HL-60/S4 (cell line): ENCODE data around the gene SHKBP1.

ENCODE experiments used
- in situ Hi-C: fragments of 300-500 bp; cut with MboI; formaldehyde crosslinking; loops from 2 replicates; pipeline ENCODE4 v1.14.3; 2022; ENCODE audit warnings: low sequenced_read_pairs

The SHKBP1 gene

GRCh38 chr19:40576585-40577451 is at the start of gene SHKBP1:
Gene SHKBP1, plus strand, starts transcription at chr19:40576873. Its CDS starts 27 bp downstream, at chr19:40576900.
- in situ Hi-C loops: no loop called here

DNA sequence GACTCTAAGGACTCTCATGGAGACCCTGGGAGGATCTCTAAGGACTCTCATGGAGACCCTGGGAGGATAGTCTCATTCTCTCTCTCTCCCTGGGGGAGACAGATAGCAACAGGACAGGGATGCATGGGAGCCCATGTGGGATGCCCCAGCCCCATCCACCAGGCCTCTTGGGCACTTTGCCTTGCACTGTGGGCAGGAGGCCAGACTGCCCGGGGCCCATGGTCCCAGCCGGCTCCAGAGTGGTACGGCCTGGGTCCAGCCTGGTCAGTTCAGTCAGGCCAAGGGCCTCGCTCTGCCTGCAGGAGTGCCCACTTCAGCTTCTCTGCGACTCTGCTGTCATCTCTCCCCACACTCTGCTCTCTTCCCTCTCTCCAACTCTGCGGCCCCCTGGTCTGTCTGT is 48.6 kb upstream of the SHKBP1 start:
- in situ Hi-C loops: loop anchor here (25.0 kb wide), 1 partner anchor 609 kb away; no protein-coding TSS in a partner anchor

DNA sequence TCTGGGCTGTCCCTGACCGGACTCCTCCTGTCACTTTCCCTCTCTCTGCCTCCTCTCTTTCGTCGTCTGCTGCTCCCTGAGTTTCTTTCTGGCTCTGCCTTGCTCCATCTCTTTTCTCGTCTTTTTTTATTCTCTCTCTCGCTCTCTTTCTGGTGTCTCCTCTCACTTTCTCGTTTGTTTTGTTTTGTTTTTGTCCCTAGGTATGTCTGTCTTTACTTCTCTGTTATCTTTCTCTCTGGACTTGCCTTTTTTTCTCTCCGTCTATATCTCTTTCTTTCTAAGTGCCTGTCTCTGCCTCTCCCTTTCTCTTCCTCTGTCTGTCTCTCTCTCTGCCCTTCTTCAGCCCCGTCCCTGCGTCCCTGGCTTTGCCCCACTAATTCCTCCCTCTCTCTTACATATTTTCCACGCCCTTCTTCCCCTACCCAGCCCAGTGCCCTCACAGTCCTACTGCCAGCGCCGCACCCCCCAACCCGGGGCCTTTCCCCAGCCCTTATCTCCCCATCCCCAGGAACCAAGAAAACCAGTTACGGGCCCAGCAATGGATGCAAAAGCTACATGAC is 48.1 kb upstream of the SHKBP1 start:
- in situ Hi-C loops: loop anchor here (25.0 kb wide), 1 partner anchor 609 kb away; no protein-coding TSS in a partner anchor

GRCh38 chr19:40529093-40529954 is 47.3 kb upstream of the SHKBP1 start:
- in situ Hi-C loops: loop anchor here (25.0 kb wide), 1 partner anchor 608 kb away; no protein-coding TSS in a partner anchor

- in situ Hi-C loops: loop anchor here (25.0 kb wide), 1 partner anchor 607 kb away; no protein-coding TSS in a partner anchor
Observed at GRCh38 chr19:40530091-40530901, 46.4 kb upstream of the SHKBP1 start.

GRCh38 chr19:40533508-40533907 is 43.2 kb upstream of the SHKBP1 start:
- in situ Hi-C loops: loop anchor here (25.0 kb wide), 1 partner anchor 604 kb away; no protein-coding TSS in a partner anchor

DNA sequence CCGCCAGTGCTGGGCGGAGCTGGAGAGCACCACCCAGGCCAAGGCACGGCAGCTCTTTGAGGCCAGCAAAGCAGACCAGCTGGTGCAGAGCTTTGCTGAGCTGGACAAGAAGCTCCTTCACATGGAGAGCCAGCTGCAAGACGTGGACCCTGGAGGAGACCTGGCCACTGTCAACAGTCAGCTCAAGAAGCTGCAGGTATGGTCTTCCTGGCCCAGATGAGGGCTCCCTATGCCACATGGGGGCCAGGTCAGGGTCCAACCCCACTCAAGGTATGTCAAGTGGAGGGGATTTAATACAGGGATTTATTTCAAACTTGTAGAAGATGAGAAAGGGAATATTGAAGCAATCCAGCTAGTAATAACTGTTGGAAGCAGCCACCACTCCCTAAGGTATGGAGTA is 42.5 kb upstream of the SHKBP1 start:
- in situ Hi-C loops: loop anchor here (25.0 kb wide), 1 partner anchor 603 kb away; no protein-coding TSS in a partner anchor

- in situ Hi-C loops: loop anchor here (25.0 kb wide), 1 partner anchor 598 kb away; no protein-coding TSS in a partner anchor
Observed at GRCh38 chr19:40539070-40539469, 37.6 kb upstream of the SHKBP1 start.

DNA sequence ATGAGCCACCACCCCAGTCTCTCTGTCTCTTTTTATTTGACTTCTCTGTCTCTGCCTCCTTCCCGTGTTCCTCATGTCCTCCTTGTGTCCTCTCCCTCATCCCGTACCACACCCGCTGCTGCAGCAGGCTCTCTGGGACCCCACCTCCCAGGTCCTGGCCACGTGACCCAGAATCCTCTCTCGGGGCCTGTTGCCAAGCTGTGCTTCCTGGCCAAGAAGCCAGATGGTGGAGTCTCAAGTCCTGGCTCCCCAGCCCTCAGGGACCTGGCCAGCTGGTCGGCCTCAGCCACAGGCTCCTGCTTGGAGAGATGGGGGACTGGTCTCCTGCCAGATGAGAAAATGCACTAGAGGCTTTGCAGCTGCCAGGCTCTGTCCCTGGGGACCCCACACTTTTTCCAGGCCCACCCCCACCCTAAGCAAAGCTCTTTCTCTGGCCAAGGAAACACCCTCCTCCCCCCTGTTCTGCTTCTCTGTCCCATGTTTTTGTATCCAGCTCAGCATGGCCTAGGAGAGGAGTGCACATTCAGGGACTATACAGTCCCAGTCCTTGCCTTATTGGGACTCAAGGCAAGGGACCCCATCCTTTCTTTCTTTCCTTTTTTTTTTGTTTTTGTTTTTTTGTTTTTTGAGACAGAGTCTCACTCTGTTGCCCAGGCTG is 34.3 kb upstream of the SHKBP1 start:
- in situ Hi-C loops: loop anchor here (25.0 kb wide), 1 partner anchor 595 kb away; no protein-coding TSS in a partner anchor

GRCh38 chr19:40543029-40543597 is 33.6 kb upstream of the SHKBP1 start:
- in situ Hi-C loops: loop anchor here (25.0 kb wide), 1 partner anchor 594 kb away; no protein-coding TSS in a partner anchor

DNA sequence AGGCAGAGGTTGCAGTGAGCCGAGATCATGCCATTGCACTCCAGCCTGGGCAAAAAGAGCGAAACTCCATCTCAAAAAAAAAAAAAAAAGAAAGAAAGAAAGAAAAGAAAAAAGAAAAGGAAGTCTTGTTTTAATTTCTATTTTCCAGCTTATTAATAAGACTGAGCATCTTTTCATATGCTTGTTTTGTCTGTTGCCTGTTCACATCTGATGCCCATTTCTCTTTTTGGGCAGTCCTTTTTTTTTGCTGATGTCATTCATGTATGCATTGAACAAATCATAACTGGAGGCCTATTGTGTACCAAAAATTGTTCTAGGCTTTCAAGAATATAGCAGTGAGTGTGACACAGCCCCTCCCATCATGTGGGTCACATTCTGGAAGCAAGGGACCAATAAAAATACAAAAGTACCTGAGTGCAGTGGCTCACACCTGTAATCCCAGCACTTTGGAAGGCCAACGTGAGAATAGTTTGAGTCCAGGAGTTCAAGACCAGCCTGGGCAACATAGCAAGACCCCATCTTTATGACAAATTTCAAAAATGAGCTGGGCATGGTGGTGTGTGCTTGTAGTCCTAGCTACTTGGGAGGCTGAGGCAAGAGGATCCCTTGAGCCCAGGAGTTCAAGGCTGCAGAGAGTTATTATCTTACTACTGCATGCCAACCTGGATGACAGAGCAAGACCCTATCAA is 30.4 kb upstream of the SHKBP1 start:
- in situ Hi-C loops: loop anchor here (25.0 kb wide), 1 partner anchor 591 kb away; no protein-coding TSS in a partner anchor

DNA sequence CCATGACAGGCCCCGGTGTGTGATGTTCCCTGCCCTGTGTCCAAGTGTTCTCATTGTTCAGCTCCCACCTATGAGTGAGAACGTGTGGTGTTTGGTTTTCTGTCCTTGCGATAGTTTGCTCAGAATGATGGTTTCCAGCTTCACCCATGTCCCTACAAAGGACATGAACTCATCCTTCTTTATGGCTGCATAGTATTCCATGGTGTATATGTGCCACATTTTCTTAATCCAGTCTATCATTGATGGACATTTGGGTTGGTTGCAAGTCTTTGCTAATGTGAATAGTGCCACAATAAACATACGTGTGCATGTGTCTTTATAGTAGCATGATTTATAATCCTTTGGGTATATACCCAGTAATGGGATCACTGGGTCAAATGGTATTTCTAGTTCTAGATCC is 29.5 kb upstream of the SHKBP1 start:
- in situ Hi-C loops: loop anchor here (25.0 kb wide), 1 partner anchor 590 kb away; no protein-coding TSS in a partner anchor

- in situ Hi-C loops: loop anchor here (25.0 kb wide), 1 partner anchor 589 kb away; no protein-coding TSS in a partner anchor
Observed at GRCh38 chr19:40547836-40548235, 28.8 kb upstream of the SHKBP1 start.

- in situ Hi-C loops: loop anchor here (25.0 kb wide), 1 partner anchor 588 kb away; no protein-coding TSS in a partner anchor
Observed at GRCh38 chr19:40549007-40549708, 27.5 kb upstream of the SHKBP1 start.

DNA sequence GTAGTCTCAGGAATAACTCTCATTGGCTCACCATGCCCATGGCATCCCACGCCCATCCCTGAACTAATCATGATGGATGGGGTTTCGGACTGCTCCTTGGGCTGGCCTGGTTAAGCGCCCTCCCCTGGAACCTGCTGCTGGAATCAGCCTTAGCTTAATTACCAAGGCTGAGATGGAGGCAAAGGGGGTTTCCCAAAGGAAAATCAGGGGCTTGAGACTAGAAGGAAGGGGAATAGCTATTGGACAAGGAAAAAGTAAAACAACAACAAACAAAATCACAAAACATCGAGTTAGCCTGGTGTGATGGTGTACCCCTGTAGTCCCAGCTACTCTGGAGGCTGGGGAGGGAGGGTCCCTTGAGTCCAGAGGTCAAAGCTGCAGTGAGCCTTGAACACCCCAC is 25.7 kb upstream of the SHKBP1 start:
- in situ Hi-C loops: no loop called here

DNA sequence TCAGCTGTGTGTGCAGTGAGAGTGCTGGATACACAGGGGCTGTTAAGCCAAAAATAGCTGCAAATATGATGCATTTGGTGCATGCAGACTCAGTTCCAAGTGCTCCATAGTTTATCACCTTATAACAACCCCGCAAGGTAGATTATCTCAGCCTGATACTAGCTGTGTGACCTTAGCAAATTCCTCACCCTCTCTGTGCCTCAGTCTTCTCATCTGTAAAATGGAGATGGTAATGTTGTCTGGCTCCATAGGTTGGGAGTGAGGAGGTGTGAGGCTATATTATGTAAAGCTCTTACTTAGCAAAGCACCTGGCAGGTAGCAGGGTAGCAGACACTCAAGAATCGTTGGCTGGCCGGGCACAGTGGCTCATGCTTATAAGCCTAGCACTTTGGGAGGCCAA is 23.8 kb upstream of the SHKBP1 start:
- in situ Hi-C loops: no loop called here
